NCI-H2196 treated with DMSO at 0.1 percent for 48 hours (cell line): ENCODE measurements around the gene FURIN.
"Not testable (repeated sequence)": the region's sequence is repeated elsewhere in the genome, so short reads cannot be mapped to it uniquely, and the experiment has no call there.

Source experiments
- DNase-seq: peaks from one replicate; lab custom pipeline; 2025; ENCODE audit not compliant: unreplicated experiment; lab: John Stamatoyannopoulos, UW

Gene FURIN

GRCh38 chr15:90869601-90870353 lies 1.4 kb downstream of the FURIN start:
- DNase-seq, result no peak

- no peak for DNase-seq
Observed at GRCh38 chr15:90870354-90871138, 2.2 kb downstream of the FURIN start.

GRCh38 chr15:90871139-90871715 lies 2.8 kb downstream of the FURIN start:
- DNase-seq, result no peak

- DNase-seq, result no peak
Observed at GRCh38 chr15:90871716-90872485, 3.5 kb downstream of the FURIN start.

GRCh38 chr15:90872486-90873184 lies 4.2 kb downstream of the FURIN start:
- no peak for DNase-seq

GRCh38 chr15:90873488-90873997 lies 5.2 kb downstream of the FURIN start:
- no peak for DNase-seq

GRCh38 chr15:90873998-90874605 lies 5.7 kb downstream of the FURIN start:
- DNase-seq, result peak; percentile 42

GRCh38 chr15:90874986-90875385 lies 6.6 kb downstream of the FURIN start:
- DNase-seq, result not testable (repeated sequence)

- no peak for DNase-seq
Observed at GRCh38 chr15:90875549-90875981, 7.2 kb downstream of the FURIN start.

GRCh38 chr15:90876046-90876445 lies 7.7 kb downstream of the FURIN start:
- no peak for DNase-seq

GRCh38 chr15:90876512-90877170 lies 8.3 kb downstream of the FURIN start:
- DNase-seq, result no peak

GRCh38 chr15:90877315-90877714 lies 8.9 kb downstream of the FURIN start:
- DNase-seq, result no peak

- no peak for DNase-seq
Observed at GRCh38 chr15:90877996-90878395, 9.6 kb downstream of the FURIN start.

GRCh38 chr15:90878660-90879059 lies 10.3 kb downstream of the FURIN start:
- DNase-seq, result no peak

- no peak for DNase-seq
Observed at GRCh38 chr15:90879730-90880366, 11.5 kb downstream of the FURIN start.

GRCh38 chr15:90880381-90881145 lies 12.2 kb downstream of the FURIN start:
- DNase-seq, result no peak

- DNase-seq, result no peak
Observed at GRCh38 chr15:90881181-90881977, 13.0 kb downstream of the FURIN start.
